ENCODE measurements around the gene SEZ6L.

DNA sequence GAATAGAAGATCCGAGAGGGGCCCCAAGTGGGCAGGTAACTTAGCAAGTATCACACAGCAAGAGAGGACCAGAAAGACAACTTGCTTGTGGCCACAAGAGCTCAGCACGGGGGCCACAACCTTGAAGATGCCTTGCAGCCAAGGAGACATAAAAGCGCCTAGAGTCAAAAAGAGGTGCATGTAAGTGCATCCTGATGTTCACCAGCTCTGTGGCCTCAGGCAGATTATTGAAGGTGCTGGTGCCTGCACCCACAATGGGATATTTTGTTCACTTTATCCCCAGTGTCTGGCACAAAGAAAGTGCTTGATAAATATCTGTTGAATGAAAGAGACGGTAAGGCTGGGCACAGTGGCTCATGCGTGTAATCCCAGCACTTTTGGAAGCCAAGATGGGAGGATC is 153.8 kb downstream of the SEZ6L start:
- TF ChIP-seq, protein P1, sequence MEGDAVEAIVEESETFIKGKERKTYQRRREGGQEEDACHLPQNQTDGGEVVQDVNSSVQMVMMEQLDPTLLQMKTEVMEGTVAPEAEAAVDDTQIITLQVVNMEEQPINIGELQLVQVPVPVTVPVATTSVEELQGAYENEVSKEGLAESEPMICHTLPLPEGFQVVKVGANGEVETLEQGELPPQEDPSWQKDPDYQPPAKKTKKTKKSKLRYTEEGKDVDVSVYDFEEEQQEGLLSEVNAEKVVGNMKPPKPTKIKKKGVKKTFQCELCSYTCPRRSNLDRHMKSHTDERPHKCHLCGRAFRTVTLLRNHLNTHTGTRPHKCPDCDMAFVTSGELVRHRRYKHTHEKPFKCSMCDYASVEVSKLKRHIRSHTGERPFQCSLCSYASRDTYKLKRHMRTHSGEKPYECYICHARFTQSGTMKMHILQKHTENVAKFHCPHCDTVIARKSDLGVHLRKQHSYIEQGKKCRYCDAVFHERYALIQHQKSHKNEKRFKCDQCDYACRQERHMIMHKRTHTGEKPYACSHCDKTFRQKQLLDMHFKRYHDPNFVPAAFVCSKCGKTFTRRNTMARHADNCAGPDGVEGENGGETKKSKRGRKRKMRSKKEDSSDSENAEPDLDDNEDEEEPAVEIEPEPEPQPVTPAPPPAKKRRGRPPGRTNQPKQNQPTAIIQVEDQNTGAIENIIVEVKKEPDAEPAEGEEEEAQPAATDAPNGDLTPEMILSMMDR (IDR thresholded peaks at IDR 0.05; ENCODE audit: low read length): no peak
- no peak for TF ChIP-seq EZH2 (IDR thresholded peaks at IDR 0.05; ENCODE audit: borderline replicate concordance, low read length)
